ENCODE results near the gene MAP3K10. TPM values are rescaled to one million over a fixed set of nuclear protein-coding genes. Genes with fewer than 3 reads are reported as not detected.
A peak's percentile ranks its signal among the peaks of the same experiment; 100 is the strongest.

MAP3K10 gene
- total and polyA plus RNA-seq, 2 of the 13 experiments (the other 11 are each of a cell fraction or from before 2014, with no cell fraction given): 3.4 to 5.0 TPM

DNA sequence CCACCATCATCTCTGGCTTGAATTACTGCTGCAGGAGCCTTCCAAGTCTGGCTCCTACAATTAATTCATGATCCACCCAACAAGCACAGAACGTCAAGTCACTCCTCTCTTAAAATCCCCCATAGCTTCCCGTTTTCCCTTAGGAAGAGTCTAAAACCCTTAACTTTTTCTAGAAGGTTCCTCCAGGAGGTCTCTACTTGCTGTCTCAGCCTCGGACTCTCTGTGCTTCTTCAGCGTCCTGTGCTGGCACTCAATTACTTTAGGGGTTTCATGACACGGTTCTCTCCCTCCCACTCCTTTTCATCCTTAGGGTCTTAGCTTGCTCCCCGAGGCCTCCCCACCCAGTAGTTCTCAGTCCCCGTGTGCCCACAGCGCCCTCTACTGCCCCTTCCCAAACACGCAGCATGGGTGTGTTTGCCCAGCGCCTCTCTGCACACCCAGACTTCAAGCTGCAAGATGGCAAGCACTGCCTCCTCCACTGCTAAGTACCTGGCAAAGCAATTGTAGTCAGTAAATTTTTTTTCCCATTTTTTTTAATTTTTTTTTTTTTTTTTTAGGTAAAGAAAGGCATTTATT, 25.8 kb upstream of the MAP3K10 start (continued):
- TF ChIP-seq, protein P1, sequence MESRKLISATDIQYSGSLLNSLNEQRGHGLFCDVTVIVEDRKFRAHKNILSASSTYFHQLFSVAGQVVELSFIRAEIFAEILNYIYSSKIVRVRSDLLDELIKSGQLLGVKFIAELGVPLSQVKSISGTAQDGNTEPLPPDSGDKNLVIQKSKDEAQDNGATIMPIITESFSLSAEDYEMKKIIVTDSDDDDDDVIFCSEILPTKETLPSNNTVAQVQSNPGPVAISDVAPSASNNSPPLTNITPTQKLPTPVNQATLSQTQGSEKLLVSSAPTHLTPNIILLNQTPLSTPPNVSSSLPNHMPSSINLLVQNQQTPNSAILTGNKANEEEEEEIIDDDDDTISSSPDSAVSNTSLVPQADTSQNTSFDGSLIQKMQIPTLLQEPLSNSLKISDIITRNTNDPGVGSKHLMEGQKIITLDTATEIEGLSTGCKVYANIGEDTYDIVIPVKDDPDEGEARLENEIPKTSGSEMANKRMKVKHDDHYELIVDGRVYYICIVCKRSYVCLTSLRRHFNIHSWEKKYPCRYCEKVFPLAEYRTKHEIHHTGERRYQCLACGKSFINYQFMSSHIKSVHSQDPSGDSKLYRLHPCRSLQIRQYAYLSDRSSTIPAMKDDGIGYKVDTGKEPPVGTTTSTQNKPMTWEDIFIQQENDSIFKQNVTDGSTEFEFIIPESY (CRISPR knock-in tag; IDR thresholded peaks at IDR 0.05): peak; percentile 97
- TF ChIP-seq NR3C1 (CRISPR knock-in tag; IDR thresholded peaks at IDR 0.05): no peak
- TF ChIP-seq FOSL2 (CRISPR knock-in tag; IDR thresholded peaks at IDR 0.05): no peak
- TF ChIP-seq ZFX (CRISPR knock-in tag; IDR thresholded peaks at IDR 0.05; ENCODE audit: low read depth): peak; percentile 25; the same call in 1 of the 2 replicates
- TF ChIP-seq, protein P2, sequence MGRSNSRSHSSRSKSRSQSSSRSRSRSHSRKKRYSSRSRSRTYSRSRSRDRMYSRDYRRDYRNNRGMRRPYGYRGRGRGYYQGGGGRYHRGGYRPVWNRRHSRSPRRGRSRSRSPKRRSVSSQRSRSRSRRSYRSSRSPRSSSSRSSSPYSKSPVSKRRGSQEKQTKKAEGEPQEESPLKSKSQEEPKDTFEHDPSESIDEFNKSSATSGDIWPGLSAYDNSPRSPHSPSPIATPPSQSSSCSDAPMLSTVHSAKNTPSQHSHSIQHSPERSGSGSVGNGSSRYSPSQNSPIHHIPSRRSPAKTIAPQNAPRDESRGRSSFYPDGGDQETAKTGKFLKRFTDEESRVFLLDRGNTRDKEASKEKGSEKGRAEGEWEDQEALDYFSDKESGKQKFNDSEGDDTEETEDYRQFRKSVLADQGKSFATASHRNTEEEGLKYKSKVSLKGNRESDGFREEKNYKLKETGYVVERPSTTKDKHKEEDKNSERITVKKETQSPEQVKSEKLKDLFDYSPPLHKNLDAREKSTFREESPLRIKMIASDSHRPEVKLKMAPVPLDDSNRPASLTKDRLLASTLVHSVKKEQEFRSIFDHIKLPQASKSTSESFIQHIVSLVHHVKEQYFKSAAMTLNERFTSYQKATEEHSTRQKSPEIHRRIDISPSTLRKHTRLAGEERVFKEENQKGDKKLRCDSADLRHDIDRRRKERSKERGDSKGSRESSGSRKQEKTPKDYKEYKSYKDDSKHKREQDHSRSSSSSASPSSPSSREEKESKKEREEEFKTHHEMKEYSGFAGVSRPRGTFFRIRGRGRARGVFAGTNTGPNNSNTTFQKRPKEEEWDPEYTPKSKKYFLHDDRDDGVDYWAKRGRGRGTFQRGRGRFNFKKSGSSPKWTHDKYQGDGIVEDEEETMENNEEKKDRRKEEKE (IDR thresholded peaks at IDR 0.05): no peak
- no peak for TF ChIP-seq ZNF280D (CRISPR knock-in tag; IDR thresholded peaks at IDR 0.05)
- TF ChIP-seq ZNF878 (CRISPR knock-in tag; IDR thresholded peaks at IDR 0.05): no peak
- TF ChIP-seq, protein P3, sequence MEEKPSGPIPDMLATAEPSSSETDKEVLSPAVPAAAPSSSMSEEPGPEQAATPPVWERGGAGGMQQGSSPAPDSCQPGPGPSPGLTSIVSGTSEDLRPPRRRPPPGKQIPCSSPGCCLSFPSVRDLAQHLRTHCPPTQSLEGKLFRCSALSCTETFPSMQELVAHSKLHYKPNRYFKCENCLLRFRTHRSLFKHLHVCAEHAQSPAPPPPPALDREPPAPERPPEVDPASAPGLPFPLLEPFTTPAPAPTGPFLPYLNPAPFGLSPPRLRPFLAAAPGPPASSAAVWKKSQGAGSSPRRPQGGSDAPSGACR (CRISPR knock-in tag; IDR thresholded peaks at IDR 0.05): no peak
- no peak for TF ChIP-seq ZBTB1 (CRISPR knock-in tag; IDR thresholded peaks at IDR 0.05; ENCODE audit: borderline replicate concordance)
- no peak for TF ChIP-seq NPAS2 (CRISPR knock-in tag; IDR thresholded peaks at IDR 0.05; ENCODE audit: borderline replicate concordance)
- TF ChIP-seq RAD21 (CRISPR knock-in tag; IDR thresholded peaks at IDR 0.05): peak; percentile 57; the same call in 1 of the 2 replicates
- 0 out of 2 replicates have a peak, but pooled peaks have one; percentile 32 for TF ChIP-seq KDM2A (CRISPR knock-in tag; IDR thresholded peaks at IDR 0.05; ENCODE audit: borderline replicate concordance, low read depth)
- no peak for TF ChIP-seq HIVEP1 (CRISPR knock-in tag; IDR thresholded peaks at IDR 0.05)
- TF ChIP-seq GLI4 (CRISPR knock-in tag; IDR thresholded peaks at IDR 0.05; ENCODE audit: borderline replicate concordance): no peak
- TF ChIP-seq TFAP4 (IDR thresholded peaks at IDR 0.05; ENCODE audit: borderline replicate concordance, low read depth): no peak
- TF ChIP-seq ZNF652 (CRISPR knock-in tag; IDR thresholded peaks at IDR 0.05; ENCODE audit: borderline replicate concordance, low read depth): no peak
- TF ChIP-seq MYC (CRISPR knock-in tag; IDR thresholded peaks at IDR 0.05; ENCODE audit: borderline replicate concordance): no peak
- TF ChIP-seq DMAP1 (CRISPR knock-in tag; IDR thresholded peaks at IDR 0.05): no peak
- no peak for TF ChIP-seq TBX3 (IDR thresholded peaks at IDR 0.05; ENCODE audit: borderline replicate concordance)
- TF ChIP-seq SMC3 (IDR thresholded peaks at IDR 0.05; ENCODE audit: low read length): peak; percentile 18; the same call in 1 of the 2 replicates

Measured in HepG2 (cell line).